SK-N-SH (cell line): ENCODE measurements around the gene AUTS2.

Experiments
- CHD2 ChIP-seq: fragments of 150-350 bp; IDR thresholded peaks from 2 replicates; pipeline ENCODE4 v1.6.1; 2018; ENCODE audit warnings: low read length; ENCODE audit not compliant: partially characterized antibody
- CTCF ChIP-seq: fragments of 200-600 bp; sonication (generic); IDR thresholded peaks from 2 replicates; pipeline ENCODE4 v1.6.1; 2017; ENCODE audit warnings: antibody characterized with exemption, mild to moderate bottlenecking, moderate library complexity
- FOXJ3 ChIP-seq: sonication (generic); formaldehyde crosslinking; IDR thresholded peaks from 2 replicates; pipeline ENCODE4 v1.5.1; 2020; ENCODE audit warnings: mild to moderate bottlenecking, missing genetic modification reagents
- NRF1 ChIP-seq: IDR thresholded peaks from 2 replicates; pipeline ENCODE4 v1.6.1; 2012; ENCODE audit warnings: low read depth, mild to moderate bottlenecking, low read length
- TAF1 ChIP-seq: IDR thresholded peaks from 2 replicates; pipeline ENCODE4 v1.6.1; 2012; ENCODE audit warnings: low read depth, mild to moderate bottlenecking, low read length, moderate library complexity, borderline replicate concordance
- TCF12 ChIP-seq: IDR thresholded peaks from 2 replicates; pipeline ENCODE4 v1.4.0; 2012
- TEAD4 ChIP-seq: IDR thresholded peaks from 2 replicates; pipeline ENCODE4 v1.4.0; 2012; ENCODE audit warnings: mild to moderate bottlenecking, borderline replicate concordance; ENCODE audit not compliant: insufficient read depth
- ZBTB33 ChIP-seq: IDR thresholded peaks from 2 replicates; pipeline ENCODE4 v1.4.0; 2012; ENCODE audit warnings: low read depth, borderline replicate concordance

GRCh38 chr7:70165477-70166170 is 567.3 kb downstream of the AUTS2 start:
- TF ChIP-seq NRF1 (no peak), TAF1 (no peak), CTCF (no peak), TEAD4 (no peak), ZBTB33 (no peak), TCF12 (no peak), CHD2 (no peak), FOXJ3 (CRISPR knock-in tag) (no peak)
